Ishikawa (cell line): ENCODE measurements around the gene URI1.

Source experiments
- CEBPB ChIP-seq: IDR thresholded peaks from 2 replicates; pipeline ENCODE4 v1.6.1; 2012
- EGR1 ChIP-seq: IDR thresholded peaks from 2 replicates; pipeline ENCODE4 v1.6.1; 2012
- EP300 ChIP-seq: IDR thresholded peaks from 2 replicates; pipeline ENCODE4 v1.6.1; 2012; ENCODE audit warnings: borderline replicate concordance
- FOXM1 ChIP-seq: IDR thresholded peaks from 2 replicates; pipeline ENCODE4 v1.6.1; 2012; ENCODE audit warnings: low read depth, borderline replicate concordance
- MAX ChIP-seq: IDR thresholded peaks from 2 replicates; pipeline ENCODE4 v1.6.1; 2012
- RAD21 ChIP-seq: IDR thresholded peaks from 2 replicates; pipeline ENCODE4 v1.6.1; 2012; ENCODE audit warnings: low read depth
- TAF1 ChIP-seq: IDR thresholded peaks from 2 replicates; pipeline ENCODE4 v1.6.1; 2012; ENCODE audit warnings: low read depth, mild to moderate bottlenecking
- YY1 ChIP-seq: IDR thresholded peaks from 2 replicates; pipeline ENCODE4 v1.6.1; 2012; ENCODE audit warnings: low read depth

DNA sequence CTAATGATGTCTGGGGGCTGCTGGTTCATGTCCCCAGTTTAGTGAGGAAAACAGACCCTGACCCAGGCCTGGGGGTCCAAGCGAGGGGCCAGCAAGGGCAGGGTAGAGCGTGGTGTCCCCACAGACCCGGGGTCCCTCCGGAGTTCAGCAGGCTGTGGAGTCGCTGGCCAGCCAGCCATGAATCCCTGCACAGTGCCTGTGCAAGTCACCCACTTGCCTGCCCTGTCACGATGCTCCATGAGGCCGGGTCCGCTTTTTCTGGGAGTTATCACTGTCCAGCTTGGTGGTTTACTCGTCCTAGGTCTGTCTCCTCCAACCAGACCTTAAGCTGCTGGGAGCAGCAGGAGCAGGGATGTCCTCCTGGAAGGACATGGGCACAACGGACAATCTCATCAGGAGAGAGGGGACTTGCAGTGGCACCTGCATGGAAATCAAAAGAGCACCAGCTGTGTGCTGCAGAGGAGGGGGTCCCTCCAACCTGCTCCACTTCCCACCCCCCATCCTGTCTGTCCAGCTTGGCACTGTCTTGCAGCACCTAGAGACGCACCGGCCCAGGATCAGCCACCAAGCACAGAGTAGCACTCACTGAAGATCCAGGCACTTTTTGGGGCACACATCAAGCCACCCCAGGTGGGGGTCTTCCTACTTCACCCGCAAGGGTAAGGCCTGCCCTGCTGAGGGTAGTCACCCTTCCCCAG lies 121.8 kb downstream of the URI1 start:
- TF ChIP-seq YY1, result no peak
- TF ChIP-seq TAF1, result no peak
- TF ChIP-seq RAD21, result no peak
- no peak for TF ChIP-seq FOXM1
- TF ChIP-seq MAX, result no peak
- no peak for TF ChIP-seq EGR1
- TF ChIP-seq CEBPB, result no peak
- no peak for TF ChIP-seq EP300
